AG20443 (cell line): ENCODE data around the gene HOXB5.
A peak's percentile ranks its signal among the peaks of the same experiment; 100 is the strongest.

ENCODE experiments used
- DNase-seq: peaks from one replicate; pipeline ENCODE4 v3.0.0; 2012; ENCODE audit warnings: low spot score, mixed read lengths

Gene HOXB5

DNA sequence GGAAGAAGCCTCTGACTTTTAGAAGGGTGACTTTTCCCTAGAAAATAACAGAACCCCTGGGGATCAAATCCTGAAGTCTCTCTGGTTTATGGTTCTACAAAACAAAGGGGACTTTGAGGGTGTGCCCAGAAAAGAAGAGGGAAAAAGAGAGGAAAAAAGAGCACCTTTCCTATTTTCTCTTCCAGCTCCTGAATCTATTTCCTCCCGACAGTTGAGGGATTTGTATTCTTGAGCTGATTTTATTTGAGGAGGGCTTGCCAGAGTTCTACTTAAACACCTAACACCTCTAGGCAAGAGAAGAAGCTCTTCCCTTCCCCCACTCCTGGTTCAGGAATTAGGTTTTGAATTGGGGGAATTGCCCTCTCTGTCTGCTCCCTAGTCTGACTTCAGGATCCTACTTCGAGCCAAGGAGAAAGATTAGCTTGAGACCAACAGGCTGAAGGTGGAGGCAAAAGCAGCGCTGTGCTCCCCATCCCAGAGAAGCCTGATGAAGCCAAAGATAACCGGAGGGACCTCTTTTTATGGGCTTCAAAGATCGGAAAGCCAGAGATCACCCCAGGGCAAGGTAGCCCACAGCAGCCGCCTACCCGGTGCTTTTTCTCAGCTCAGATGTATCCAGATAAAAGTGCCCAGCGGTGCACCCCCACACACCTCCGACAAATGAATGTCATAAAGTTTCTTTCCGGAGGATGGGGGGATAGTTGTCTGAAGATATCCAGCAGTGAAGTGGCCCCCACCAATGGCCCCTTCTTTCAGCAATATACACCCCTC, 4.3 kb downstream of the HOXB5 start:
- DNase-seq: no peak

DNA sequence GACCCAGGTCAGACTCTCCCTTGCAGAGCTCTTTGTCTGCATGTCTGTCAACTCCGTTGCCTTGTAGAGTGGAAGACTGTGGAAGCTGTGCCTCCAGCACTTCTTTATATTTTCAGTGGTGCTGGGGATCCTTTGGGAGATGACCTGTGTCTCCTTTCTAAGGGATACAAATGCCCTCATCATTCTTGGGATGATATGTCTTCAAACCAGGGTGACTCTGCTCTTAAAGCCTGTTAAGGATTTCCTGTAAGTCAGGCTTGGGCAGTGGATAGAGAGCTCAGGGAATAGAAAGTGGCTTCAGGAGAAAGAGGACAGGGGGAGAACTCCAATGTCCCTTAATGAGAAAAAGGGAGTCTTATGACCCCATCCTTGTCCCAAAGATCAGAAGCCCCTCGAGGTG, 5.1 kb downstream of the HOXB5 start:
- no peak for DNase-seq

DNA sequence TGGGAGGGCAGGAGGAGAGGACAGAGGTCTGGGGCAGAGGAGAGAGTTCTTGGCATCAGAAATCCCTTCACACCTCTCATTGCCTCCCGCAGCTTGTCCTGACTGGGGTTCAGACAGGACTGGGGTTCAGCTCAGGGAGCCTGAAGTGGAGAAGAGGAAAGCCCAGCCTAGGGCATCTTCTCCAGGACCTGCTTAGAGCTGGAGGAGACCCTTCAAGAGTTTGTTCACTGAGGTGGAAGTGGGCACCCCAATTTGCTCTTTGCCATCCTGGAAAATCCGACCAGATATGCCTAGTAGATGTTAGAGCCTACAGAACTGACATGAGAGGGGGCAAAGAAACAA, 5.5 kb downstream of the HOXB5 start:
- no peak for DNase-seq

DNA sequence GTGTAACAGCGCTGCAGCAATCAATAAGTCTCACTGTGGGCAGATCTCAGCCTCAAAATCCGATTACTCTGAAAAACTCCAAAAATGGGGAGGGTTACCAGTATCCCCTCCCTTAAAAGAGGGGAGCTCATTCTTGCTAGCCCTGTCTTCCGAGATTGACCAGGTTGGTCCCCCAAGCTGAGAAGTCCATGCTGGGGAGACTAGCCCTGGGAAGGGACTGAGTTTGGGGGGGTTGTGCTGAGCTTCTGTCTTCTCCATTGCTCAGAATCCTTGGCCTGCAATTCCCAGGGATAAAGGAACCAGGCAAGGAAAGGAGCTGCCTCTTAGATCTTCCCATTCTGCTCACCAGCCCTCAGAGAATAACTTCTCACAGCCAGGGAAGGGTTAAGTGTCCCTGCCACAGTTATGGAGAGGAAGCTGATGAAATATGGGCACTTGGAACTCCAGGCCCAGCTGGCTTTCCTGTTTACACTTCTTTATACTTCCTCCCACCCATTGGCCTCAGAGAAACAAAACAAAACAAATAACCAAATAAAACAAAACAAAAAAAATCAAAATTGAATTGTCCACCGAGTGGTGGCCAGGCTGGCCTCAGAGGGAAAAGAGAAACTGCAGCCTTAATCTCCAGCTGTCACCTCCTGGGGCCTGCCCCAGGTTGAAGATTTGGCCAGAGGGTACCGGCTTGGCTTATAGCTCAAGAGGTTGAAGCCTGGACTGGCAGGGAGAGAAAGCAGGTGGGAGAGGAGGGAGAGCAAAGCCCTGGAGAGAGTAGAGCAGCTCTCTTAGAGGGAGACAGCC, 6.1 kb downstream of the HOXB5 start:
- DNase-seq: no peak

DNA sequence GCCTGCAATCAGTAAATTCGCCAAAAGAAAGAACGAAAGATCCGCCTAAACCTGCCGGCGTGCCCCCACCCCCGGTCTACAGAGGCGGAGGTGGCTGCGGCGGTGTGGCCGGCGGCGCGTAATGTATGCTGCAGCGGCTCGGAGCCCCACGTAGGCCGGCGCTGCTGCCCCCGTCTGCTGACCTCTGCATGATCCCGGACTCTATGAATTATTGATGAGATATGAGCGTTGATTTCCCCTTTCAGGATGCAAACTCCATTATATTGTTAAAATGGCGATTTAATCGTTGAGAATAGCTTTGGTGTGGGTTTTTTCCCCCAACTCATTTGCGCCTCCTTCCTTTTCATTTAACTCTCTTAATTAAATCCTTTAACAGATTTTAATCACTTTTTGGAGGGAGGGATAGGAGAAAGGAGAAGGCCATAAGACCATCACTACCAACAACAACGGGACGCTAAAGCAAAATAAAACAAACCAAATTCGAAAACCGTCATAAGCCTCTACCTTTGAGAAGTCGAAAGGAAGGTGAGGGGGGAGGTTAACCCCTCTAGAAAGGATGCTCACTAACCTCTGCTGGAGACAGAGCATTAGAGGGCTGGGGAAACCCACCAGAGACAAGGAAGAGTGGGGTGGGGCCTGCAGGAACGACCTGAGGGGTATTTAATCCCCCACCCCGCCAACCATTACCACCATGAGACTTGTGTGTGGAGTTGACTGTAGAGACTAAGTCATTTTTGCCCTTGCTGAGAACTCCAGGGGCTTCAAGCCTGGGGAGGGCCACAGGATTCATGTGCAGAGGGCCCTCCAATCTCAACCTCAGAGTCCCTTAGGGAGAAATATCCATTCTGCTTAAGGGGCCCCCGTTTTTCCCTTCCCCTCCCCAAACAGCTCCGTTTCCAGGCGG, 7.0 kb downstream of the HOXB5 start:
- no peak for DNase-seq

DNA sequence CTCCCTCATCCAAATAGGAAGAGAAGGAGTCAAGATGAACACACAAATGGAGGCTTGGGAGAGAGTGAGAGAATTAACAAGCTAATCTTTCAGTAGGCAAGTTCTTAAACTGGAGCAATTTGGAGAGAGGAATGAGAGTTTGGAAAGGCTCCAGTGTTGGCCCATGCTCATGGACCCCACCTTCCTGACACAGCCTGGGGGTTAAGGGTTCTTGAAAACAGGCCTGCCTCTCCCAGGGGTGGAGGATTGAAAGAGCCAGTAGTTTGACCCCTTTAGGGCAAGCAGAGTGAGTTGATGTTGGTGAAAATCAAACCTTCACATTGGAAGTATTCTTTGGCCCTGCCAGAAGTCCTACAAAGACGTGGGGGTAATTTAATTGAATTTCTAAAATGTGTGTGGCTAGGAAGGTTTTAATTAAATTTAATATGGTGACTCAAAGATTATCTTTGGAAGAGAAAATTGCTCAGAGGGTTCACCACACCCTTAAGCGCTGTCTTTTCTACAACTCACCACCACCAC, 9.3 kb downstream of the HOXB5 start:
- peak; percentile 50 for DNase-seq

DNA sequence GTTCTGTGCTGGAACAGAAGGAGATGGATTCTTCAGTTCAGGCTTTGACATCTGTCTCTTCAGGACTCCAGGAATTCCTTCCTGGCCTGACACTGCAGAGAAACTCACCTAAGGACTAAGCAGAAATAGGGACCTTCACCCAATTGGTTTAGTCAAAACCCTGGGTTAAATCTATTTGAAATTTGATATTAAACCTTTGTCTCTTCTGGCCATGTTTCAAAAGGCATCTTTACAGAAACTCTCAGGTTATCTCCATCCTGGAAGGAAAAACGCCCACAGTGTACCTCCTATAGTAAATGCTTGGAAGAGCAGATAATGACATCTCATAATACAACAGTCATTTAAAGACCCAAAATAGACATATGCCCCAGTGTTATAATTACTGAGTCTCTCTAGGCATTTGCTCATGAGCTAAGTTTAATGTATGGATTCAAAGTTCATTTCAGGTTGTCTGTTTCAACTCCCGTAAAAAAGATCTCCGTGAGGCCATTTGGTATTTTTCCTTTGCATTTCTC, 9.8 kb downstream of the HOXB5 start:
- DNase-seq: no peak

DNA sequence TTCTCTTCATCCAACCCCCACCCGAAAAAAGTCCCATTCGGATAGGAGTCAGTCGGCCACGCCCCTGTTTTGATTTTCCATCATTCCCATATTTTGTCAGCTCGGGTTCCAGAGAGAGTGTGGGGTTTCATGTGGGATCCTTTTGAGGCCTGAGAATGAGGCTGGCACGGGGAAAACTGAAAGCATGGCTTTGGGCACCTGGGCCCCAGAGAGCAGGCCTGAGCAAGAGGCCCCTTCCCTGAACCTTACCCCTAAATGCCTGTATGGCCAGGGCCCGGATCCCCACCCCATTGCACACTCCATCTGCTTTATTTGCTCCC, 10.9 kb downstream of the HOXB5 start:
- no peak for DNase-seq

DNA sequence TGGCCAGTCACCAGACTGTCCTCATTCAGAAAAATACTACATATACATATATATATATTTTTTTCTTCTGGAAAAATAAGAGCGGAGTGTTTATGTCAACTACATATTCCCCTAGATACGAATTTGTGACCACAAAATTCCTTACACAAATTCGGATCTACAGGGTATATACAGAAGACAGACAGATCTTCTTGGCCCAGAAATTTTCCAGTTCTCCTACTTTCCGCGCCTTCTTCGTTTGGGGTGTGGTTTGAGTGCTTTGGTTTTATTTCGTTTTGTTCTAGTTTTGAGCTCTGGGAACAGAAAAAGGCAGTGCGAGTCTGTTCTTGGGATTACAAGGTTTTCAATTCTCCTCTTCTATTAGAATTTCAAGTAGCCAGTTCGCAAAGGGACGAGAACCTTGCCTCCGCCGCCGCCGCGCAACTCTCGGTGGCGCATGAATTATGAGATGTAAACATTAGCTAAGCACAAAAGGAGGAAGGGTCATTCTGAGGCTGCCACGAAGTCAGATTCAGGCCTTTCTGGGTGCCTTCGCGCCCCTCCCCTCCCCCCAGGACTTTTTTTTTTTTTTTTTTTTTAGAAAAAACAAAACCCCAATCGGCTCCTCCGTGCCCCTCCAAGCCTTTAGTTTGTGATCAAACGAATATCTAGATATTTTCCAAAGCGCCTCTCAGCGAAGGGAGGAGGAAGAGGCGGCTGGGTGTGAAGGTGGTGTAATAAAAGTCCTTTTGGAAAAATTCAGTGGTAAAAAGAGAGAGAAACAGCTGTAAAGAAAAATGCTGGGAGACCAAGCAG, 13.6 kb downstream of the HOXB5 start:
- no peak for DNase-seq

DNA sequence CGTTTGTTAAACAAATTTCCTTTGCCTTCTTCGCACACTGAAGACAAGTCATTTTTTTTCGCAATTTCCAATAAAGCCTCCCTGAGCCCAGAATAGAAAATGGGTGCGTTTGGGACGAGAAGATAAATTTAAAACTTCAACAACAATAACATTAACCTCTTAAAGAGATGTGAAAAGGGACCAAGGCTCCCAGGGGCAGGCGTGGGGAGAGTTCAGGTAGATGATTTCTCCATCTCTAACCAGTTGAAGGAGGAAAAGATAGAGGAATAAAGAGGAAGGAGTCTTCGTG, 14.2 kb downstream of the HOXB5 start:
- DNase-seq: no peak

DNA sequence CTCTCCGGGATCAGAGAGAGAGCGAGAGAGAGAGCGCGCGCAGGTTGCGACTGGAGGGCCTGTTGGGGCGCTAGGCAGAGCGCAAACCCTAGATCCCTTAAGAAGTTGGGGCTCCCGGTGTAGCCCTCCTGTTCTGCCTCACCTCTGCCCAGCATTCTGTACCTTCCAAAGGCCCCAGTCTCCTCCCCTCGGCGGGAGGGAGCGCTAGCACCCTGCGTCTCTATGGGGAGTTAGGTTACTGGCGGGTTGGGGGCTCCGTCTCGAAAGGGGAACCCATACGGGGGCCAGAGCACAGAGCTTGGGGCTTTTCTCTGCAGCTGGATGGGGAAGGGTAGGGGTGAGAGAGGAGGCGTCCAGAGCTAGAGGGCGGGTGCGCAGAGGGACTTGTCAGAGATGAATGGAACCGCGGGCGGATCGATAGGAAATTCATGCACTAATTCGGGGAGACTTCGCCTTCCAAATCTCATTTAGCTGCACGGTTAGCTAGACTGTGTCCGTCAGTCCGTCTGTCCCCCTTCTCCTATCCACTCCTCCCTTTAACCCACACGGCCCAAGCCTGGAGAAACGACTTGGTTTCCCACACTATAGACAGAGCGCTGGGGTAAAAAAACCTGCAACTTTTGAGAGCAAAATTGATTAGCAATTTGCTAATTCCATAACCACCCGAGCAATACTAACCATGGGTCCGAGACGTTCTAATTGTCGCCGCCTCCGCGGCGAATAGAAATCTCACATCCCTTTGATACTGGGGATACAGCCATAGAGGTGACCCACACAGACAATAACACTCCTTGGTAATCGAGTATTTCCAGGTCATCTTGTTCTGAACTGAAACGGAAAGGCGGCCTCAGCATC, 14.7 kb downstream of the HOXB5 start:
- no peak for DNase-seq

DNA sequence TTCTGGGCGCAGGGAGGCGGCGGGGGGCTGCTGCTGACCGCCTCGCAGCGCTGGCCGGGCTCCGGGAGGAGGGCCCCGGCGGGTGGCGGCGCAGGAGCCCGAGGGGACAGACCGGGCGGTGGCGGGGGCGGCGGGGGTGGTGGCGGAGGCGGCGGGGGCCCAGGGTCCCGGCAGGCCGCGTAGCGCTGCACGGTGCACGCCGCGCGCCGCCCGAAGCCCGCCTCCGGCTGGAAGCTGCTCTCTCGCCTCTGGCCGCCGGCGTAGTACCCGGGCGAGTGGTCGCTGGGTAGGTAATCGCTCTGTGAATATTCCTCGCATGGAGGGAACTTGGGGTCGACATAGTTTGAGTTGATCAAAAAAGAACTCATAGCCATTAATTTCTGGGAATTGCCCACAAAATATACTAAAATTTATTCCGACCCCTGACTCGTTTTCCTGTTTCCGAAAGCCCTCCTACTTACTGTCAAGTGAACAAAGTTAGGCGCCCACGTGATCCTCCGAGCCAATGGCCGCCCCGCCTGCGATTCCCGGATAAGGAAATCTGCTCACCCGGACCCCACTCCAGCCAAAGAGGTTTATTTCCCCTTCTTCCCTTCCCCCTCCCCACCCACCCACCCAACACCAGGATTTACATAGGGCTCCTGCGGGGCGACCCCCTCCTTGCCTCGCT, 15.5 kb downstream of the HOXB5 start, which contains the start of gene HOXB4:
HOXB4 (minus strand) TSS at position 405 of the 670 bp plus-strand sequence; CDS start at position 374, 31 bp downstream.
- peak; percentile 79 for DNase-seq

DNA sequence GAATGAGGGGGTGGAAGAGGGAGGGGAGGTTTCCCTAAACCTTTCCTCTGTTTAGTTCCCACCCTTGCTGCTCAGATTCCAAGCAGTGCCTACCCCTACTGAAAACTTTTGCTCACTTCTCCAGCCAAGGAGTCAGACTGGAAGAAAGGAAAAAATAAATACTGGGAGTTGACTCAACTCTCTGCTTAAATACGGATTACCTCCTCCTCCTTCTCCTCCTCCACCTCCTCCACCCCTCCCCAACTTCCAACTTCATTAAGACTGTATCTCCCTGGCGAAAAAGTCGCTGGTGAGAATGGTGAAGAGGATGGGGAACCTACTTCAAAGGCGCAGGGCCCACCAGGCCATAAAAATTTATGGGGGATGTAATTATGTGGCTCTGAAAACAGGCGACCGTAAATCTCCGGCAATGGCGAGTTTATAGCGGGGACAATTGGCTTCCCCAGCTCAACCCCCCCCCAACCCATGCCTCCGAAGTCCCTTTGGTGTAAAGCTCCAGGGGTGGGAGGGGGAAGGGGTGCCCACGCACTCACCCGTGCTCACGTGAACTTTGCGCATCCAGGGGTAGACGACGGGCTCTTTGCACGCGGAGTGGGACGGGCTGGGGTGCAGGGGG, 16.1 kb downstream of the HOXB5 start:
- peak; percentile 40 for DNase-seq

DNA sequence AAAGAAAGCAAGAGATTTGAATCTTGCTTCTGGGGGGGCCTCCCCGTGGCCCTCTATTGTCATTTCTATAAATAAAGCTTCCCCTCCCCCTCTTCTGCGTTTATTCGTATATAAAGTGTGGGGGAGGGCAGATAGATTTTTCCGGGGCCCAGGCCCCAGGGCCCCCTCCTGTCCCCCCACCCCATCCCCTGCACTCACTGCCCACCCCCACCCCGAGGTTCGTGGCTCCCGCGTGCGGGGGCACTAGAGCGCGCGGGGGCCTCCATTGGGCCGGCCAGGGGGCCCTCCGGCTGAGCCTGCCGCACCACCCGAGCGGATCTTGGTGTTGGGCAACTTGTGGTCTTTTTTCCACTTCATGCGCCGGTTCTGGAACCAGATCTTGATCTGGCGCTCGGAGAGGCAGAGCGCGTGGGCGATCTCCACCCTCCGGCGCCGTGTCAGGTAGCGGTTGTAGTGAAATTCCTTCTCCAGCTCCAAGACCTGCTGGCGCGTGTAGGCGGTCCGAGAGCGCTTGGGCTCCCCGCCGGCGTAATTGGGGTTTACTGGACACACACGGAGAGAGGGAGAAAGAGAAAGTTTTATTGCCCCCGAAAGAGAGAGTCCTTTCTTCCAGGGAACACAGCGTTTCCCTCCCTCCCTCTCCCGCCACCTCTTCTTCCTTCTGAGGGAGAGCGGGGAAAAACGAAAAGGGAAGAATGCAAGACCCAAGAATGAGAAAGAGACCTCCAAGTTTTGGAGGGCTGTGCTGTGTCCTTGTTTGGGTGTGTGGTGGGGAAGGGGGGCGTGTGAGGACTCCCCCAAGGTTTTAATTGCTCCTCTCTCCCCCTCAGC, 16.9 kb downstream of the HOXB5 start:
- DNase-seq: no peak

DNA sequence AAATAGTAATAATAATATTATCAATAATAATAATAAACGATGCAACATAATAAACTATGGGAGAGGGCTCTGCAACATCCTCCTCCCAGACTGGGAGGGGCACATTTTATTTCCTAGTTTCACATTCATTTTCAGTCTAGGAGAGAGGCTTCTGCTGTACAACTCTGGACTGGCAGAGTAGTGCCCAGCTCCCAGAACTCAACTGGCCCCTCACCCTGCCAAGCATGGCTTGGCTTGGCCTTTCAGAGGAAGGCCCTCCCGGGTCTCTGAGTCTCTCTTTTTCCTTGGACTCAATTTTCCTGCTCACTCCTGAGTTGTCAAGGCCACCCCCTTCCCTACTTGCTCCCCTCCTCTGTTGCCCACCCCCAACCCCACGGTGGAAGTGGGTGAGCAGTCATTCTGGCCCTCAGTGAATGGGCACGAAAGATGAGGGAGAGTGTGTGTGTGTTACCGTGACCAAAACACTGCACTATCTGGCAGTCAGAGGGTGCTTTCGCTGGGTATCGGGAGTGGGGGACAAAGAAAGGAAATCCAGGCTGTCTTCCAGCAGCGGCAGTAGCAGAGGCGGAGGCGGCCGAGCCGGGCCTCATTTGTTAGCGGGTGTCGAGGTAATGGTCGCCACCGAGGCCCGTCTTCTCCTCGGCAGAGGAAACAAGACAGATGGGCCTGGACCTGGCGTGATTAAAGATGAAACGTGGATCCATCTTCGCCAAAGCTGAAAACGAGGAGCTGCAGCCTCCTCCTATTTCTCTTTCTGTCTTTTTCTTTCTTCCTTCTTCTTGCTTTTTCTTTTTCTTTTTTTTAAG, 17.7 kb downstream of the HOXB5 start:
- no peak for DNase-seq

DNA sequence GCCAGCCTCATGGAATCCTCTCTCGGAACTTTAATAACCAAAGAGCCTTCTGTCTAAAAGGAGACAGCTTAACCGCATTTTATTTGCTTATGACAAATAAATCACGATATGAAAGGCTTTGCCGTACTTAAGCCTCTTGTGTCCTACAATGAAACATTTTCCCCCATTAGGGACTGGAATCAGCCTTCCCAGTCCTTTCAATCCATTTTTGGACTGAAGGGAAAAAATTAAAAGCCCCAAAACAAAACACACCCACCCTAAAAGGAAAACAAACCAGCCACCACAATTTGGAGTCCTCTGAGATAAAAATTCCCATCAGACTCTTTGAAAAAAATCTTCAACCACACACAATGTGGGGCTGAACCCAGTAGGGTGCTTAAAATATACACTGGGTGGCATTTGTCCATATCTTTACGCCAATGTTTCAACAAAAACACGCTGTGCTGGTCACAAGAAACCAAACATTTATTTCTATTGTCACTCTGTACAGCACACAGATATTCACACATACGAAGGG, 18.5 kb downstream of the HOXB5 start:
- no peak for DNase-seq

DNA sequence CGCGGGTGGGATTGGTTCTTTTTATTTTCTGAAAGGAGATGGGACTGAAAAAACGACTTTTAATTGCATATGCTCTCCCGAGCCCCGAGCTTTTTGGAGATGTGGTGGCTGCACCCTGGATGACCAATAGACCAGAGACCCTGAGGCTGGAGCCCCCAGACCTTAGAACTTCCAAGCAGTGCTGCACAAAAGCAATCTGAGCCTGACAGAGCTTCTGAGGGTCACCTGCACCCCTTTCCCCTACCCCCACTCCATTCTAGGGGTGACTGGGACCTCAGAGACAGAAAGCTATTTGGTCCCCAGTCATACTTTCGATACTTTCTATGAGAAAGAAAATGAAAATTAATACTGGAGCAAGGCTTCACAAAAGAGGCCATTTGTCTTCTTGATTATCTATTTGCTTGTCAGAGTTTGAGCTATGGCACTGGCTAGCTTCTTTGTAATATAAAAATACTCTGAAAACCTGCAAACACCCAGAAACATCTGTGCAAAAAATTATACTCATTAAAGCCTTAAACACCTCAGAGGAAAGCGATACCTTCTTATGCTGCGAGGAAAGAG, 19.0 kb downstream of the HOXB5 start:
- no peak for DNase-seq
